GM12864 (cell line): ENCODE measurements around the gene GAS6.
A peak's percentile ranks its signal among the peaks of the same experiment; 100 is the strongest.
"Not testable (repeated sequence)": the region's sequence is repeated elsewhere in the genome, so short reads cannot be mapped to it uniquely, and the experiment has no call there.

Experiments used
- DNase-seq: peaks from one replicate; pipeline ENCODE4 v3.0.0-alpha.2; 2011; ENCODE audit warnings: low read depth
- H3K4me3 ChIP-seq: 2 replicates; pipeline ENCODE4 v1.5.1; 2011; ENCODE audit warnings: mild to moderate bottlenecking, low read depth, low read length, control low read depth
- CTCF ChIP-seq: IDR thresholded peaks from 2 replicates; pipeline ENCODE4 v1.5.1; 2011; ENCODE audit warnings: low read depth, mild to moderate bottlenecking, moderate library complexity, low read length, control low read depth, inconsistent platforms; ENCODE audit errors: missing control alignments

The GAS6 gene

GRCh38 chr13:113863524-113864272, at the start of gene GAS6:
TSS of gene GAS6 (minus strand) at chr13:113864076. CDS start at chr13:113863920, 156 bp downstream.
- no peak for DNase-seq
- TF ChIP-seq CTCF: no peak
- peak within 1 kb of the TSS; percentile 53 for H3K4me3 ChIP-seq

GRCh38 chr13:113913408-113913807, 49.5 kb upstream of the GAS6 start:
- DNase-seq, H3K4me3 ChIP-seq: not testable (repeated sequence)

- no peak overlapping the region for H3K4me3 ChIP-seq
- TF ChIP-seq CTCF: no peak
- no peak for DNase-seq
Observed at GRCh38 chr13:113912596-113912995, 48.7 kb upstream of the GAS6 start.

GRCh38 chr13:113907635-113908617, 44.0 kb upstream of the GAS6 start:
- no peak overlapping the region for H3K4me3 ChIP-seq
- no peak for DNase-seq
- no peak for TF ChIP-seq CTCF

DNA sequence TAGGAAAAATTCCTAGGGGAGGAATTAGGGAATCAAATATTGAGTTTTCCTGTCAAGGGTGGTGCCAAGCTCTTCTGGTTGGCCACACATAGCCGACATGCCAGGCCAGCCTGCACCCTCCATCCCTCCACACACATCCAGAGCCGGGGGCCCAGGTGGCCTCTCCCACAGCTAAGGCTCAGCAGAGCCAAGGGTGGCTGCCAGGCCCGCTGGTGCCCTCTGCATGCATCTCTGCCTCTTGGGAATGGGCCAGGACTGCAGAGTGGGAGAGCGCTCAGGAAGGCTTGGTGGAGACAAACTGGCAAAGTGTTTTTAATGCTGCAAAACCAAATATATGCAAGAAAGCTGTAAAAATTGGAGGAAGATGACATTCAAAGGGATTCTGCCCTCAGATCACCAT, 42.7 kb upstream of the GAS6 start:
- DNase-seq: no peak
- no peak overlapping the region for H3K4me3 ChIP-seq
- TF ChIP-seq CTCF: no peak

GRCh38 chr13:113905942-113906341, 42.1 kb upstream of the GAS6 start:
- no peak for TF ChIP-seq CTCF
- no peak for DNase-seq
- H3K4me3 ChIP-seq: no peak overlapping the region

DNA sequence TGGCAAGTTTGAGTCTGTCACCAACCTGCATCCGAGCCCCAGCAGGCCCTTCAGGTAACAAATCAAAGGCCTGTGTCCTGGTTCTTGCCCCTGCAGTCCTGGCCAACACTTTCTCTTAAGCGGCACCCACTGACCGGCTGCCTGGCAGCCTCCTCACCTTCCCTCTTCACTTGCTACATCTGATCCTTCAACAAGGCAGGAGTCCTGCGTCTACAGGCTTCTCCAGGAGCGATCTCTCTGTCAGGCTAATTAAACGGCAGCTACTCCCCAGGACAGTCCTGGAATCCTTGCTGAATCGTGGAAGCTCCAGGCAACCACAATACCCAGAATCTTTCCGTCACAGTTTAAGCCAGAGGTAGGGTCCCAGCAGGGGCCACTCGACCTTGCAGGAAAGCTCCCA, 41.1 kb upstream of the GAS6 start:
- no peak overlapping the region for H3K4me3 ChIP-seq
- TF ChIP-seq CTCF: no peak
- no peak for DNase-seq
